ENCODE data around the gene RPL10. TPM values are rescaled to one million over a fixed set of nuclear protein-coding genes. Genes with fewer than 3 reads are reported as not detected.

RPL10 gene
- total RNA-seq, 4 donors from 2014 or later: 2,150 to 7,554 (median 4,519) TPM

DNA sequence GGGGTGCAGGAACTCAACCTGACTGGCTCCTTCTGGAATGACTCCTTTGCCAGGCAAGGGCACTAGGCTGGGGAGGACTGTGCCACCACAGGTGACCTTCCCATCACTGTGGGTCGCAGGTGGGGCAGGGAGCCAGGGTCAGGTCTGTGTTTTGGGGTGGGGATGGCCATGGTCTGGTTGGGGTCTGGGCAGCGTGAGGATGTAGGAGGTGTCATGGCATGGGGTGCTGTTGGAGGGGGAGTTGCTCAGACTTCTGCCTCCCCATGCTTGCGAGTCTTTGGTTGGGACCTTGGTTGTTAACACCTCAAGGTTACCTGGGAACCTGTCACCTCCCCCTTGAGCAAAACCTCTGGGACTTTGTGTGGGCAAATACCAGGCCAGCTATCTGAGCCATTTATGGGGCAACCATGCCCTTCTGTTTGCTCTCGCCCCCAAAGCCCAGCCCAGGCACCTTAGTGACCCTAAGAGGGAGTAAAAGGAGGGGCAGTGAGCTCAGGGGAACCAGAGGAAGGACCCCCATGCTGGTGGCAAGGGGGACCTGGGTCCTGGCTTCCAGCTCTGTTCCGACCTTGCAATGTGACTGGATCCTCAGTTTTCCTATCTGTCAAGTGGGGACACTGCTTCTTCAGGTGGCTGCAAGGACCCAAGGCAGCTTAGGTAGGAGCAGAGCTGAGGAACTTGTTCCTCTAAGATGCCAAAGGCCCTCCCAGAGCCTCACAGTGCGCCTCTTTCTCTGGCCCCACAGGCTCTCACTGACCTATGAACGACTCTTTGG is 36.4 kb downstream of the RPL10 start:
- intact Hi-C loops (cut with DNase I): loop anchor here (5.0 kb wide), 1 partner anchor 53 kb away; the partner anchor contains the start of gene UBL4A
- H3K4me1 ChIP-seq: peaks cover 13 to 40% (median 34%) of the 10 kb centered on the region in 4 donors
- H3K36me3 ChIP-seq: peaks cover 0 to 49% (median 42%) of the 10 kb centered on the region in 4 donors
- WGBS: 71% methylated on average over 7 of the region's 7 CpGs
- no peak overlapping the region for H3K27ac ChIP-seq (replicated peaks in 1 of 4)
- H3K4me3 ChIP-seq: no peak overlapping the region
- H3K27me3 ChIP-seq: no peaks in the 10 kb centered on the region
- H3K9me3 ChIP-seq: no peaks in the 10 kb centered on the region
- TF ChIP-seq EP300 (IDR thresholded peaks at IDR 0.05): no peak
- no peak for TF ChIP-seq POLR2A (IDR thresholded peaks at IDR 0.05; ENCODE audit: low read depth)
- no peak for TF ChIP-seq POLR2AphosphoS5 (IDR thresholded peaks at IDR 0.05)
- TF ChIP-seq, protein P1, sequence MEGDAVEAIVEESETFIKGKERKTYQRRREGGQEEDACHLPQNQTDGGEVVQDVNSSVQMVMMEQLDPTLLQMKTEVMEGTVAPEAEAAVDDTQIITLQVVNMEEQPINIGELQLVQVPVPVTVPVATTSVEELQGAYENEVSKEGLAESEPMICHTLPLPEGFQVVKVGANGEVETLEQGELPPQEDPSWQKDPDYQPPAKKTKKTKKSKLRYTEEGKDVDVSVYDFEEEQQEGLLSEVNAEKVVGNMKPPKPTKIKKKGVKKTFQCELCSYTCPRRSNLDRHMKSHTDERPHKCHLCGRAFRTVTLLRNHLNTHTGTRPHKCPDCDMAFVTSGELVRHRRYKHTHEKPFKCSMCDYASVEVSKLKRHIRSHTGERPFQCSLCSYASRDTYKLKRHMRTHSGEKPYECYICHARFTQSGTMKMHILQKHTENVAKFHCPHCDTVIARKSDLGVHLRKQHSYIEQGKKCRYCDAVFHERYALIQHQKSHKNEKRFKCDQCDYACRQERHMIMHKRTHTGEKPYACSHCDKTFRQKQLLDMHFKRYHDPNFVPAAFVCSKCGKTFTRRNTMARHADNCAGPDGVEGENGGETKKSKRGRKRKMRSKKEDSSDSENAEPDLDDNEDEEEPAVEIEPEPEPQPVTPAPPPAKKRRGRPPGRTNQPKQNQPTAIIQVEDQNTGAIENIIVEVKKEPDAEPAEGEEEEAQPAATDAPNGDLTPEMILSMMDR (IDR thresholded peaks at IDR 0.05): no peak
- no peak for DNase-seq (ENCODE audit: extremely low spot score)

DNA sequence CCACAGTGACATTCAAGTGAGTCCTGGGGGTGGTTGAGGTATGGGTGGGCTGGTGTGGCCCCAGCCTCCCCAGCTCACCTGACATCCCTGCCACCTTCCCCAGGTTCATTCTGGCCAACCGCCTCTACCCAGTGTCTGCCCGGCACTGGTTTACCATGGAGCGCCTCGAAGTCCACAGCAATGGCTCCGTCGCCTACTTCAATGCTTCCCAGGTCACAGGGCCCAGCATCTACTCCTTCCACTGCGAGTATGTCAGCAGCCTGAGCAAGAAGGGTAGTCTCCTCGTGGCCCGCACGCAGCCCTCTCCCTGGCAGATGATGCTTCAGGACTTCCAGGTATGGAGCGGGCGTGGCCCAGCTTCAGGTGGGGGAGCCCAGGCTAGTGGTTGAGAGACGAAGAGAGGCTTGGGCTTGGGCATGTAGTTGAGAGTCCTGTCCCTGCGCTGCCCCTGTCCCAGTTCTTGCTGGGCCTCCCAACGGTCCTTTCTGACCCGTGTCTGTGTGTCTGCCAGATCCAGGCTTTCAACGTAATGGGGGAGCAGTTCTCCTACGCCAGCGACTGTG is 37.1 kb downstream of the RPL10 start:
- Histone ChIP-seq H3K27ac (replicated peaks in 1 of 4) (peak overlapping the region in 1 of 4 donors; percentile 88), H3K4me3 (no peak overlapping the region), H3K36me3 (peaks cover 0 to 56% (median 47%) of the 10 kb centered on the region in 4 donors), H3K4me1 (peaks cover 12 to 33% (median 30%) of the 10 kb centered on the region in 4 donors), H3K9me3 (no peaks in the 10 kb centered on the region), H3K27me3 (no peaks in the 10 kb centered on the region)
- intact Hi-C loops (cut with DNase I): loop anchor here (5.0 kb wide), 1 partner anchor 52 kb away; the partner anchor contains the start of gene UBL4A
- no peak for DNase-seq (ENCODE audit: extremely low spot score)
- TF ChIP-seq, protein P1 (IDR thresholded peaks at IDR 0.05): no peak
- no peak for TF ChIP-seq POLR2AphosphoS5 (IDR thresholded peaks at IDR 0.05)
- TF ChIP-seq POLR2A (IDR thresholded peaks at IDR 0.05; ENCODE audit: low read depth): no peak
- TF ChIP-seq EP300 (IDR thresholded peaks at IDR 0.05): no peak
- WGBS: 93% methylated on average over 16 of the region's 19 CpGs

DNA sequence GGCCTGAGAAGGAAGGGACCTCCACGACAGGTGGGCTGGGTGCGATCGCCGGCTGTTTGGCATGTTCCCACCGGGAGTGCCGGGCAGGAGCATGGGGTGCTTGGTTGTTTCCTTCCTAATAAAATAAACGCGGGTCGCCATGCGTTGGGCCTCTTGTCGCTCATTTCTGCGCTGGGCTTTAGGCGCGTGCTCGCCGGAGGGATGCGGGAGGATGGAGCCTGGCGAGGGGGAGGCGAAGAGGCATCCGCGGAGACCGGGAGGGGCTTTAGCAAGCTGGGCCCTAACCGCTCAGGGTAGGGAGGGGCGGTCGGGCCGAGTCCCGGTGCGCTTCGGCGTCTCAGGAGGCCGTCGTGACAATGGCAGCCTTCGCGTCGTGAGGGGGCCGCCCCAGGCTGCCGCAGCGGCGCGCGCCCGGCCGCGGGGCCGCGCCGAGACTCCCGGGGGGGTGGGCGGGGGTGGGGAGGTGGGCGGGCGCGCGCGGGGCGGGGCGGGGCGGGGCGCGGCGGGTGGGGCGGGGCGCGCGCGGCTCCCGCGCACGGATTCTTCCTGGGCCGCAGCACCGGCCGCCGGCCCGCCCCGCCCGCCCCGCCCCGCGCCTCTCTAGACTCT is 38.3 kb downstream of the RPL10 start:
- H3K27me3 ChIP-seq: no peaks in the 10 kb centered on the region
- TF ChIP-seq, protein P1 (IDR thresholded peaks at IDR 0.05): no peak
- TF ChIP-seq POLR2AphosphoS5 (IDR thresholded peaks at IDR 0.05) (no peak), EP300 (IDR thresholded peaks at IDR 0.05) (no peak), POLR2A (IDR thresholded peaks at IDR 0.05; ENCODE audit: low read depth) (no peak)
- no peak for DNase-seq (ENCODE audit: extremely low spot score)
- H3K4me1 ChIP-seq: peaks cover 7 to 24% (median 22%) of the 10 kb centered on the region in 4 donors
- H3K9me3 ChIP-seq: no peaks in the 10 kb centered on the region
- H3K27ac ChIP-seq (replicated peaks in 1 of 4): peak overlapping the region; percentile 88 to 91 (median 90)
- H3K36me3 ChIP-seq: peaks cover 0 to 66% (median 59%) of the 10 kb centered on the region in 4 donors
- 23% methylated on average over 23 of the region's 78 CpGs for WGBS
- H3K4me3 ChIP-seq: peak overlapping the region; percentile 68 to 84 (median 74)
- intact Hi-C loops (cut with DNase I): loop anchor here (5.0 kb wide), 1 partner anchor 51 kb away; the partner anchor contains the start of gene UBL4A

DNA sequence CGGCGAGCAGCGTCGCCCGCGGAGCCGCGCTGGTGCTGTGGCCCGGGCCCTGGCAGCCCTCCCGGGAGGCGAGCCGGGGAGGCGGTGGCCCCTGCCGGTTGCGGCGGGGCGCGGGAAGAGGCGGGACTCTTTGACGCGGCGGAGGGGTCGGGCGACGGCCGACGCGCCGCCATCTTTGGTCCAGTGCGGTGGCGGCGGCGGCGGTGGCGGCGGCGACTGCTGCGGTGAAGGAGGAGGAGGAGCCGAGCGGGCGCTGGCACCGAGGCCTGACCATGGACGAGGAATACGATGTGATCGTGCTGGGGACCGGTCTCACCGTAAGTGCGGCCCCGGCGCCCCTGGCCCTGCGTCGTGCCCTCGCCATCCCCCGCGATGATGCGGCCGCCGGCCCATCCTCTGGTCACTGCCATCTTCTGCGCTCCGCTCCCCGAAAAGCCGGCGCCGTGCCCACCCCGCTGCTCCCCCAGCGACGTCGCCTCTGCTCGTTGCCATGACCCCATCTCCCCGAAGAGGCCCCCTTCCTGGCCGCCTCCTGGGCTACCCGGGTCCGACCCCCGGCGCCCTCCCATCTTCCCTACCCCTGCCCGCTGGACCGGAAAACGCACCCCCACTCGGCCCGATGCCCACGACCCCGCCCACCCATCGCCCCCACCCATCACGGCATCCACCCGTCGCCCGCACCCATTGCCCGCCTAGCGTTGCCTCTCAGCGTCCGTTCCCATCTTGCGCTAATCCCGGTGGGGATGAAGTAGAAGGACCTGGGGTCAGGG is 39.0 kb downstream of the RPL10 start, which contains the start of gene GDI1:
Gene GDI1, plus strand, starts transcription at position 172 of the 770 bp plus-strand sequence. Its CDS starts 101 bp downstream, at position 273.
- Histone ChIP-seq H3K4me3 (peak within 1 kb of the TSS; percentile 68 to 84 (median 74)), H3K9me3 (no peaks in the 10 kb centered on the region), H3K27me3 (no peaks in the 10 kb centered on the region), H3K27ac (replicated peaks in 1 of 4) (peak within 1 kb of the TSS; percentile 88 to 91 (median 90)), H3K36me3 (peaks cover under 1 to 66% (median 61%) of the 10 kb centered on the region in 4 donors), H3K4me1 (peaks cover 7 to 24% (median 22%) of the 10 kb centered on the region in 4 donors)
- intact Hi-C loops (cut with DNase I): loop anchor here (5.0 kb wide), 1 partner anchor 50 kb away; the partner anchor contains the start of gene UBL4A
- peak; percentile 49 to 75 for TF ChIP-seq POLR2AphosphoS5 (IDR thresholded peaks at IDR 0.05)
- TF ChIP-seq POLR2A (IDR thresholded peaks at IDR 0.05; ENCODE audit: low read depth): peak; percentile 22
- no peak for TF ChIP-seq EP300 (IDR thresholded peaks at IDR 0.05)
- WGBS: 32% methylated on average over 37 of the region's 93 CpGs
- DNase-seq (ENCODE audit: extremely low spot score): no peak
